ENCODE data around the gene MINK1. TPM values are rescaled to one million over a fixed set of nuclear protein-coding genes. Genes with fewer than 3 reads are reported as not detected.

Gene MINK1
- total RNA-seq, 1 donor from 2014 or later = 59.7 TPM

- Mint-ChIP-seq H3K4me1 (peaks cover 52% of the 10 kb centered on the region), H3K27me3 (no peaks in the 10 kb centered on the region), H3K4me3 (peak overlapping the region; percentile 95), H3K9me3 (no peaks in the 10 kb centered on the region), H3K27ac (peak overlapping the region; percentile 95), H3K36me3 (ENCODE audit: low read depth) (peaks cover 72% of the 10 kb centered on the region)
- DNase-seq = peak; percentile 77
- intact Hi-C loops (cut with micrococcal nuclease) = loop anchor here (1.0 to 10.0 kb wide), 4 partner anchors 43 to 580 kb away; partner anchors contain the start of genes ARRB2, CAMTA2 and UBE2G1
Measured at GRCh38 chr17:4944554-4945175, 111.5 kb downstream of the MINK1 start.

DNA sequence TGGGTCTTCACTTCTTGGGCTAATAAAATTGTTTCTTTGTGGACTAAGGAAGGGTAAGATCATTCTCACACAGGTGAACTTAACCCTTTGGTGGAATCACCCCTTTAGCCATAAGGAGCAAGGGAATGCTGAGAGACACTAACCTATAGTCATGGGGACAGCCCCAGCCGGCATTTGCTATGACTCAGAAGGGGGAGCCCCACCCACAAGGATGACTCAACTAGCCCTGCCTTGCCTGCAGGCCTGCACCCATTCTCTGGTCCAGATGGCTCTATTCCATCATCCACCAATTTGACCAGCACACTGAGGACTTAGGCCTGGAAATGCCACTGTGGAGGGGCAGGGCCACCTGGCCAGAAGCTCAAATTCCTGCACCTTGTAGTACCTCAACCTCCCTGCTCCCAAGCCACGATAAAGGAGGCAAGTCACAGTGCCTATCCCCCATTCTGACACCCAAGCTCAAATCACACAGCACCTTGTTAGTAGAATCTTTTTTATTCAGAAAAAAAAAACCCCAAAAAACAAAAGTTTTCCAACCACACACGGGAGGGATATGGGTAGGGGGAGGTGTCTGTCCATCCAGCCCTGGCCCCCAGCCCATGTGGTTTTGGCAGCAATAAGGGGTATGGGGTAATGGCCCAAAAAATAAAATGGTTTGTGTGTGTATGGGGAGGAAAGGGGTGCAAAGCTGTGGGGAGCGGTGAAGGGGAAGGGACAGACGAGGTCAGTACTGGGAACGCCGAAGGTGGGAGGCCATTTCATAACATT, 112.2 kb downstream of the MINK1 start:
- intact Hi-C loops (cut with micrococcal nuclease) = loop anchor here (1.0 to 10.0 kb wide), 4 partner anchors 42 to 581 kb away; partner anchors contain the start of genes ARRB2, CAMTA2 and UBE2G1
- Mint-ChIP-seq H3K36me3 (ENCODE audit: low read depth) (peaks cover 68% of the 10 kb centered on the region), H3K9me3 (no peaks in the 10 kb centered on the region), H3K4me3 (peak overlapping the region; percentile 95), H3K27me3 (no peaks in the 10 kb centered on the region), H3K4me1 (peaks cover 54% of the 10 kb centered on the region), H3K27ac (peak overlapping the region; percentile 95)
- DNase-seq = peak; percentile 94

DNA sequence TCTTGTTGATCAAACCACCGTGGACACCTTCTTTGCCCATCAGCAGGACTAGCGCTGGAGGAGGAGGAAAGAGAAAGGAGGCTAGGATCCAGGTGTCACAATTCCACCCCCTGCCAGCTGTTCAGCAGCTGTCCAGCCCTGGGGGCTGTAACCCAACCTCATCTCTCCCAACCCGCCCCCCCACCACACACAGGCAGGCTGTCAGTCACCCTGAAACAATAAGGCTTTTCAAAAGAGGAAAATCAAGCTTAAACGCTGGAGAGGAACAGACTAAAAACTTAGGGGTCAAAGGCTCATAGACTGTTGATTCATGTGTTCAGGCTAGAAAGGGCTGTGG, 112.8 kb downstream of the MINK1 start:
- Mint-ChIP-seq H3K4me1 (peaks cover 59% of the 10 kb centered on the region), H3K36me3 (ENCODE audit: low read depth) (peaks cover 66% of the 10 kb centered on the region), H3K9me3 (no peaks in the 10 kb centered on the region), H3K27ac (peak overlapping the region; percentile 95), H3K4me3 (peak overlapping the region; percentile 95), H3K27me3 (no peaks in the 10 kb centered on the region)
- DNase-seq = no peak
- intact Hi-C loops (cut with micrococcal nuclease) = loop anchor here (1.0 to 10.0 kb wide), 4 partner anchors 41 to 581 kb away; partner anchors contain the start of genes ARRB2, CAMTA2 and UBE2G1

- Mint-ChIP-seq H3K4me3 (peak overlapping the region; percentile 95), H3K27ac (peak overlapping the region; percentile 95), H3K27me3 (no peaks in the 10 kb centered on the region), H3K9me3 (no peaks in the 10 kb centered on the region), H3K36me3 (ENCODE audit: low read depth) (peaks cover 61% of the 10 kb centered on the region), H3K4me1 (peaks cover 59% of the 10 kb centered on the region)
- peak; percentile 71 for DNase-seq
- intact Hi-C loops (cut with micrococcal nuclease) = loop anchor here (5.0 to 10.0 kb wide), 2 partner anchors 41 to 582 kb away; partner anchors contain the start of genes CAMTA2 and UBE2G1
Measured at GRCh38 chr17:4946312-4946976, 113.3 kb downstream of the MINK1 start.

DNA sequence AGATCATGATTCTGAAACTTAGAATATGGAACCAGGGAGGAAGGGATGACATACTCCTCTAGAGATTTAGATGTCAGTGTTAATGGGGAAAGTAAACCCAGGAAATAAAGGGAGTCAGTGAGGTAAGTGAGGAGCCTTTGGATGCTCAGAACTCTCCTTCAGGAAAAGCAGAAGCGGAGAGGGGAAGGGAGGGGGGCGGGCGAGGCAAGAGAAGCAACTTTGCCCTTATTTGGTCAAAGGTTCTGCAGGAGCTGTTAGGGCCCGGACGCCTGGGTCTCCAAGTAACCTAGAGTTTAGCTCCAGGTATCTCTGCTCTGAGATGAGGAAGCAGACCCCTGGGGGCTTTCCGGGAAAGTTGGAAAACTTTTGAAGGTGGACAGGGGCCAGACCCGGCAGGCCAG, 113.9 kb downstream of the MINK1 start:
- peak overlapping the region; percentile 95 for H3K27ac Mint-ChIP-seq
- H3K4me1 Mint-ChIP-seq = peaks cover 58% of the 10 kb centered on the region
- no peak for DNase-seq
- no peaks in the 10 kb centered on the region for H3K9me3 Mint-ChIP-seq
- no peaks in the 10 kb centered on the region for H3K27me3 Mint-ChIP-seq
- H3K4me3 Mint-ChIP-seq = peak overlapping the region; percentile 95
- intact Hi-C loops (cut with micrococcal nuclease) = loop anchor here (5.0 to 10.0 kb wide), 2 partner anchors 40 to 582 kb away; partner anchors contain the start of genes CAMTA2 and UBE2G1
- peaks cover 55% of the 10 kb centered on the region for H3K36me3 Mint-ChIP-seq (ENCODE audit: low read depth)

Other genes starting within 250 kb of the MINK1 start
- not detected in 2 replicates for gene SMTNL2, start 248.8 kb upstream of the MINK1 start, total RNA-seq
- not detected in 2 replicates for gene ALOX15, start 191.7 kb upstream of the MINK1 start, total RNA-seq
- 140 and 141 TPM in 2 replicates for gene PELP1, start 129.2 kb upstream of the MINK1 start, total RNA-seq
- gene ARRB2, start 122.7 kb upstream of the MINK1 start, total RNA-seq = 189 and 193 TPM in 2 replicates
- gene MED11, start 101.9 kb upstream of the MINK1 start, total RNA-seq = 19.1 and 20.4 TPM in 2 replicates
- gene ZMYND15, start 93.5 kb upstream of the MINK1 start, total RNA-seq = not detected in 2 replicates
- 1.8 and 2.5 TPM in 2 replicates for gene CXCL16, start 93.4 kb upstream of the MINK1 start, total RNA-seq
- not detected in 2 replicates for gene TM4SF5, start 61.5 kb upstream of the MINK1 start, total RNA-seq
- gene VMO1, start 47.0 kb upstream of the MINK1 start, total RNA-seq = not detected in 2 replicates
- gene GLTPD2, start 44.4 kb upstream of the MINK1 start, total RNA-seq = not detected in 2 replicates
- 208 and 209 TPM in 2 replicates for gene PSMB6, start 37.2 kb upstream of the MINK1 start, total RNA-seq
- 14.5 and 16.1 TPM in 2 replicates for gene PLD2, start 26.2 kb upstream of the MINK1 start, total RNA-seq
- gene C17orf107, start 66.2 kb downstream of the MINK1 start, total RNA-seq = 1.4 and 1.7 TPM in 2 replicates
- gene CHRNE, start 69.8 kb downstream of the MINK1 start, total RNA-seq = 0.42 and 0.64 TPM in 2 replicates
- gene GP1BA, start 98.9 kb downstream of the MINK1 start, total RNA-seq = not detected in 2 replicates
- gene SLC25A11, start 106.7 kb downstream of the MINK1 start, total RNA-seq = 104 and 106 TPM in 2 replicates
- gene RNF167, start 106.9 kb downstream of the MINK1 start, total RNA-seq = 119 and 125 TPM in 2 replicates
- gene PFN1, start 115.2 kb downstream of the MINK1 start, total RNA-seq = 1,471 and 1,473 TPM in 2 replicates
- 45.3 and 51.0 TPM in 2 replicates for gene ENO3, start 117.8 kb downstream of the MINK1 start, total RNA-seq
- gene SPAG7, start 134.5 kb downstream of the MINK1 start, total RNA-seq = 58.7 and 62.3 TPM in 2 replicates
- gene CAMTA2, start 154.3 kb downstream of the MINK1 start, total RNA-seq = 87.7 and 89.7 TPM in 2 replicates
- gene INCA1, start 164.2 kb downstream of the MINK1 start, total RNA-seq = 0.56 and 0.69 TPM in 2 replicates
- 62.3 TPM in 2 replicates for gene KIF1C, start 164.6 kb downstream of the MINK1 start, total RNA-seq
- 0.14 TPM in 2 replicates for gene SLC52A1, start 202.1 kb downstream of the MINK1 start, total RNA-seq
- gene ZFP3, start 245.1 kb downstream of the MINK1 start, total RNA-seq = 1.9 and 2.6 TPM in 2 replicates